Endodermal cell (in vitro differentiated cells): ENCODE measurements around the gene CLEC4E. TPM values are rescaled to one million over a fixed set of nuclear protein-coding genes. Genes with fewer than 3 reads are reported as not detected.

Source experiments
- DNase-seq: peaks from one replicate; pipeline ENCODE4 v3.0.0-alpha.2; 2017
- H3K27ac ChIP-seq: 2 replicates; pipeline ENCODE4 v1.5.1; 2013; ENCODE audit warnings: mild to moderate bottlenecking, low read depth, low read length, moderate library complexity
- H3K27me3 ChIP-seq: 2 replicates; pipeline ENCODE4 v1.6.1; 2013; ENCODE audit warnings: mild to moderate bottlenecking, low read length, moderate library complexity; ENCODE audit not compliant: insufficient read depth, control insufficient read depth, poor library complexity, severe bottlenecking
- H3K36me3 ChIP-seq: 2 replicates; pipeline ENCODE4 v1.7.0; 2013; ENCODE audit warnings: mild to moderate bottlenecking, low read length, moderate library complexity; ENCODE audit not compliant: control insufficient read depth, insufficient read depth
- H3K4me1 ChIP-seq: one replicate; pipeline ENCODE4 v1.7.0; 2013; ENCODE audit warnings: low read length; ENCODE audit not compliant: control insufficient read depth, insufficient read depth
- H3K4me3 ChIP-seq: 2 replicates; pipeline ENCODE4 v1.5.1; 2013; ENCODE audit warnings: mild to moderate bottlenecking, low read length, moderate library complexity
- H3K9ac ChIP-seq: 2 replicates; pipeline ENCODE4 v1.6.1; 2013; ENCODE audit warnings: mild to moderate bottlenecking, low read length, moderate library complexity; ENCODE audit not compliant: poor library complexity, severe bottlenecking; ENCODE audit errors: extremely low read depth
- H3K9me3 ChIP-seq: 2 replicates; pipeline ENCODE4 v1.6.1; 2013; ENCODE audit warnings: mild to moderate bottlenecking, low read length, moderate library complexity; ENCODE audit not compliant: control insufficient read depth
- H3K27ac Mint-ChIP-seq: 2 replicates; pipeline ENCODE4 v1.8.0; 2020; ENCODE audit warnings: mixed read lengths
- H3K27me3 Mint-ChIP-seq: 2 replicates; pipeline ENCODE4 v1.8.0; 2021; ENCODE audit warnings: mild to moderate bottlenecking, mixed read lengths; ENCODE audit not compliant: insufficient read depth
- H3K36me3 Mint-ChIP-seq: 2 replicates; pipeline ENCODE4 v1.8.0; 2020; ENCODE audit warnings: low read depth, mixed read lengths
- H3K4me1 Mint-ChIP-seq: 2 replicates; pipeline ENCODE4 v1.8.0; 2020; ENCODE audit warnings: mixed read lengths
- H3K4me3 Mint-ChIP-seq: 2 replicates; pipeline ENCODE4 v1.8.0; 2020; ENCODE audit warnings: mild to moderate bottlenecking, moderate library complexity, mixed read lengths
- H3K9me3 Mint-ChIP-seq: 2 replicates; pipeline ENCODE4 v1.8.0; 2020; ENCODE audit warnings: mild to moderate bottlenecking, mixed read lengths
- CTCF ChIP-seq: fragments of 200-600 bp; sonication (generic); conservative IDR thresholded peaks from 2 replicates; pipeline ENCODE4 v1.5.0; 2021; ENCODE audit warnings: antibody characterized with exemption, mild to moderate bottlenecking
- WGBS, 2 experiments: methylation state at CpG; one replicate each; pipeline versions ENCODE4 v1.1.5 to v1.1.7; 2013; ENCODE audit warnings: missing lambda C conversion rate in 2 of 2, mixed read lengths in 1 of 2; ENCODE audit not compliant: insufficient coverage in 1 of 2, insufficient read length in 1 of 2; 5-methylcytosine and 5-hydroxymethylcytosine counted together
- total RNA-seq, 2 donors: library from RNA; stranded (reverse); fragmentation: NEBNext Ultra II Directional in 1 of 2; extraction: Animal tissue kit (Norgen Biotek cat#: 25700) in 1 of 2; gene quantifications; 2 replicates in 1 of 2; 3 replicates in 1 of 2; pipeline ENCODE4 v1.2.1, GENCODE V29; 2021

Gene CLEC4E
- total RNA-seq, 2 donors from 2014 or later: not detected

- no peak for DNase-seq
- no peak for TF ChIP-seq CTCF
- Mint-ChIP-seq H3K9me3 (peaks cover 2% of the 10 kb centered on the region), H3K36me3 (no peaks in the 10 kb centered on the region), H3K27me3 (no peaks in the 10 kb centered on the region), H3K4me3 (no peak overlapping the region), H3K27ac (no peak overlapping the region), H3K4me1 (peaks cover 30% of the 10 kb centered on the region)
- H3K36me3 ChIP-seq: no peaks in the 10 kb centered on the region
- H3K4me1 ChIP-seq: peaks cover 6% of the 10 kb centered on the region
- H3K9me3 ChIP-seq: no peaks in the 10 kb centered on the region
- no peak overlapping the region for H3K4me3 ChIP-seq
- no peak overlapping the region for H3K9ac ChIP-seq
- H3K27ac ChIP-seq: no peak overlapping the region
- no peaks in the 10 kb centered on the region for H3K27me3 ChIP-seq
- 91 to 100% methylated on average over 3 to 6 of the region's 7 CpGs for WGBS, 2 experiments
Measured at GRCh38 chr12:8584004-8584403, 43.3 kb upstream of the CLEC4E start.

DNA sequence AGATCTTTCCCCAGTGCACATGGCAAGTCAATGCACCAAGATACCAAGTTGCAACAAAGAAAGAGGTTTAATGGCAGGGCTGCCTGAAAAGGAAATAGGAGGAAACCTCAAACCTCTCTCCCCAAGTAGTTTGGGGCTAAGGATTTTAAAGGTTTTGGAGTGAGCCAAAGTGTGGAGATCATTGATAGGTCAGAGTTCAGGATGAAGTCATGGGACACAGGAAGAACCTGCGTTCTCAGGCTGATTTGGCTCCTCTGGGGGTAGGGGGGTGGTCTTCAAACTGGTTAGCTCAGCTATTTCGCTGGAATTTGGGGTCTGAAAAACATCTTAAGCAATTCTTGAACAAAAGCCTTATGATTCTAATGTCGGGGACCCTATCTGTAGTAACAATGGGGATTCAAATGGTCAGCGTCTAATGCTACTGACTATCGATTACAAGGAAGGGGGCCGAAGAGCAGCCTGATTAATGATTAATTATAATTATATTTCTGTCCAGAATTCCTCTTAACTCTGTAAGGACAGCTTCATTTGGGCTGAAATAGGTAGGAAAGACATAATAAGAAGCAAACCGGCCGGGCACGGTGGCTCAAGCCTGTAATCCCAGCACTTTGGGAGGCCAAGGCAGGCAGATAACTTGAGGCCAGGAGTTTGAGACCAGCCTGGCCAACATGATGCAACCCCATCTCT lies 40.5 kb upstream of the CLEC4E start:
- Histone ChIP-seq H3K4me3 (no peak overlapping the region), H3K9ac (no peak overlapping the region), H3K4me1 (peaks cover 2% of the 10 kb centered on the region), H3K9me3 (no peaks in the 10 kb centered on the region), H3K27ac (no peak overlapping the region), H3K36me3 (no peaks in the 10 kb centered on the region), H3K27me3 (no peaks in the 10 kb centered on the region)
- Mint-ChIP-seq H3K9me3 (peaks cover 2% of the 10 kb centered on the region), H3K36me3 (no peaks in the 10 kb centered on the region), H3K4me3 (no peak overlapping the region), H3K27ac (peak overlapping the region; percentile 12), H3K4me1 (peaks cover 15% of the 10 kb centered on the region), H3K27me3 (no peaks in the 10 kb centered on the region)
- DNase-seq: peak; percentile 37
- 79 to 100% methylated on average over 2 to 9 of the region's 9 CpGs for WGBS, 2 experiments
- TF ChIP-seq CTCF: no peak

- peak; percentile 51 for TF ChIP-seq CTCF
- Histone ChIP-seq H3K9ac (no peak overlapping the region), H3K9me3 (no peaks in the 10 kb centered on the region), H3K27me3 (no peaks in the 10 kb centered on the region), H3K4me1 (peaks cover 2% of the 10 kb centered on the region), H3K36me3 (no peaks in the 10 kb centered on the region), H3K27ac (no peak overlapping the region), H3K4me3 (no peak overlapping the region)
- Mint-ChIP-seq H3K4me3 (no peak overlapping the region), H3K27me3 (no peaks in the 10 kb centered on the region), H3K27ac (no peak overlapping the region), H3K9me3 (no peaks in the 10 kb centered on the region), H3K36me3 (no peaks in the 10 kb centered on the region), H3K4me1 (peaks cover 16% of the 10 kb centered on the region)
- 91 to 100% methylated on average over 3 of the region's 3 CpGs for WGBS, 2 experiments
- DNase-seq: no peak
Measured at GRCh38 chr12:8577879-8578278, 37.2 kb upstream of the CLEC4E start.
